ENCODE measurements around the gene TMEM256. TPM values are rescaled to one million over a fixed set of nuclear protein-coding genes. Genes with fewer than 3 reads are reported as not detected.

The TMEM256 gene
- total RNA-seq, 1 donor from 2014 or later = 45.2 TPM

GRCh38 chr17:7392696-7393612 is 10.9 kb downstream of the TMEM256 start:
- H3K27ac ChIP-seq = peak overlapping the region; percentile 92
- no peak for DNase-seq
- H3K4me3 ChIP-seq = peak overlapping the region; percentile 76
- H3K36me3 ChIP-seq = peaks cover 17% of the 10 kb centered on the region
- intact Hi-C loops (cut with DNase I) = no loop called here
- peaks cover 7% of the 10 kb centered on the region for H3K4me1 ChIP-seq
- H3K9me3 ChIP-seq = no peaks in the 10 kb centered on the region
- no peaks in the 10 kb centered on the region for H3K27me3 ChIP-seq
- ATAC-seq = no peak
- TF ChIP-seq, protein P1, sequence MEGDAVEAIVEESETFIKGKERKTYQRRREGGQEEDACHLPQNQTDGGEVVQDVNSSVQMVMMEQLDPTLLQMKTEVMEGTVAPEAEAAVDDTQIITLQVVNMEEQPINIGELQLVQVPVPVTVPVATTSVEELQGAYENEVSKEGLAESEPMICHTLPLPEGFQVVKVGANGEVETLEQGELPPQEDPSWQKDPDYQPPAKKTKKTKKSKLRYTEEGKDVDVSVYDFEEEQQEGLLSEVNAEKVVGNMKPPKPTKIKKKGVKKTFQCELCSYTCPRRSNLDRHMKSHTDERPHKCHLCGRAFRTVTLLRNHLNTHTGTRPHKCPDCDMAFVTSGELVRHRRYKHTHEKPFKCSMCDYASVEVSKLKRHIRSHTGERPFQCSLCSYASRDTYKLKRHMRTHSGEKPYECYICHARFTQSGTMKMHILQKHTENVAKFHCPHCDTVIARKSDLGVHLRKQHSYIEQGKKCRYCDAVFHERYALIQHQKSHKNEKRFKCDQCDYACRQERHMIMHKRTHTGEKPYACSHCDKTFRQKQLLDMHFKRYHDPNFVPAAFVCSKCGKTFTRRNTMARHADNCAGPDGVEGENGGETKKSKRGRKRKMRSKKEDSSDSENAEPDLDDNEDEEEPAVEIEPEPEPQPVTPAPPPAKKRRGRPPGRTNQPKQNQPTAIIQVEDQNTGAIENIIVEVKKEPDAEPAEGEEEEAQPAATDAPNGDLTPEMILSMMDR (IDR thresholded peaks at IDR 0.05) = no peak

DNA sequence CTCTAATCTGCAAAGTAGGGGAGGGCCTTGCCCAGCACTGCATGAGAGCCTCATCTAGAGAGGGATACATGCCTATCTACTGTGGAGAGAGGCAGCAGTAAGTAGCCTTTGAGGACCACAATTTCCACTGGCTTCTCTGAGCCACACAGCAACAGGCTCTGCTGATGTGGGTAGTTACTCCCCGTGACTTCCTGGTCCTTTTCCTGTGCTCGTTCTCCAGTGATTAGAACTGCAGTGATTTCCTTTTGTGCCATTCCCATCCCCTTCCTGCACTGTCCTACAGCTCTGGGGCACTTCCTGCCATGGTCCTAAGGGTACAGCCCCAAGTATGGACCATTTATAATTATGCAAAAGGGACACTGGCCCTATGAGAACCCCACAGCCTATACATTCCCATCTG is 12.6 kb downstream of the TMEM256 start:
- no peak for DNase-seq
- Histone ChIP-seq H3K27ac (no peak overlapping the region), H3K36me3 (peaks cover 17% of the 10 kb centered on the region), H3K9me3 (no peaks in the 10 kb centered on the region), H3K4me1 (peaks cover 7% of the 10 kb centered on the region), H3K4me3 (no peak overlapping the region), H3K27me3 (no peaks in the 10 kb centered on the region)
- TF ChIP-seq, protein P1 (IDR thresholded peaks at IDR 0.05) = no peak
- intact Hi-C loops (cut with DNase I) = no loop called here
- ATAC-seq = no peak

DNA sequence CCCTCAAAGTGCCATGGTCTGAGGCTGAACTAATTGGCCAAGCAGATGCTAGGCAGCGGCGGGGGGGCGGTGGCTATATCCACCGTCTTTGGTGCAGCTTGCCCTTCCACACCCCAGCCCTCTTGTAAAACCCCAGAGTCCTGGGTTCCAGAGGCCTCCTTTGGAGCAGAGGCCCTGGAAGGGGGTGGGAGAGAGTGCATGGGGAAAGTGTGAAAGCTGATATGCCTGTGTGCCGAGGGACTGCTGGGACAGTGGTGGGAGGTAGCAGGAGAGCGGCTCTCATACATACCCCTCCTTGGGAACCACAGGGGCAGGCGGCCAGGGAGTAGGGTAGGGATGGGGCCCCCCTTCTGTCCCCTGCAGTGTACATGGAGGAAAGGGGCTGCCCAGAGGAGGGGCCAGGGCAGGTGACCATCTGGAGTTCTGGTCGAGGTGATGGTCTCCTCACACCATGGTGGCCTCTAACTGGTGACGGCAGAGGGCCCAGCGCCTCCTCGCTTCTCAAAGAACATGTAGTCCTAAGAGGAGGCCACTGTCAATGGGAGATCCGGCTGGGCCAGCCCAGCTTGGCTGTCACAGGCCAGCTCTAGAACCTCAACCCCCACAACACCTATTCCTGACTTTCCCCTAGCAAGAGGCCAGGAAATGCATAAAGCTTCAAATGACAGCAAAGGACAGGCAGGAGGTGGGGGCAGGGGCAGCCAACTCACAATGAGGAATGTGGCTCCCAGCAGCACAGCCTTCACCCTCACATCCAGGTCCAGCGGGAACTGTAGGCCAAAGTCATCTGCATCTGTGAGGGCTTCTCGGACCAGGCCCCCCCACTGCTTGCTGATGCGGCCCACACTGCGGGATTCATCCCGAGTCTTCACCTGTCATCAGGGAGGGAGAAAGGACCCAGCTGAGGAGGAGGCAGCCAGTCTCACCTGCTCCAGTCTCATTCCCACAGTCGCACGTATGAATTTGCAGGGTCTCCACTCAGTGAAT is 13.7 kb downstream of the TMEM256 start:
- no peak overlapping the region for H3K27ac ChIP-seq
- peaks cover 17% of the 10 kb centered on the region for H3K36me3 ChIP-seq
- H3K27me3 ChIP-seq = no peaks in the 10 kb centered on the region
- ATAC-seq (no peak), DNase-seq (no peak)
- H3K4me3 ChIP-seq = no peak overlapping the region
- no peaks in the 10 kb centered on the region for H3K9me3 ChIP-seq
- intact Hi-C loops (cut with DNase I) = no loop called here
- TF ChIP-seq, protein P1 (IDR thresholded peaks at IDR 0.05) = no peak
- H3K4me1 ChIP-seq = peaks cover 7% of the 10 kb centered on the region

GRCh38 chr17:7388856-7389255 is 15.0 kb downstream of the TMEM256 start:
- Histone ChIP-seq H3K4me1 (peaks cover 8% of the 10 kb centered on the region), H3K27ac (no peak overlapping the region), H3K4me3 (no peak overlapping the region), H3K27me3 (no peaks in the 10 kb centered on the region), H3K9me3 (no peaks in the 10 kb centered on the region), H3K36me3 (peaks cover 17% of the 10 kb centered on the region)
- TF ChIP-seq, protein P1 (IDR thresholded peaks at IDR 0.05) = no peak
- intact Hi-C loops (cut with DNase I) = no loop called here
- ATAC-seq (no peak), DNase-seq (no peak)

- no peaks in the 10 kb centered on the region for H3K9me3 ChIP-seq
- TF ChIP-seq, protein P1 (IDR thresholded peaks at IDR 0.05) = no peak
- no peaks in the 10 kb centered on the region for H3K27me3 ChIP-seq
- peaks cover 14% of the 10 kb centered on the region for H3K36me3 ChIP-seq
- H3K4me3 ChIP-seq = peak overlapping the region; percentile 48
- DNase-seq = no peak
- H3K4me1 ChIP-seq = peaks cover 14% of the 10 kb centered on the region
- intact Hi-C loops (cut with DNase I) = no loop called here
- H3K27ac ChIP-seq = peak overlapping the region; percentile 3
- no peak for ATAC-seq
Measured at GRCh38 chr17:7384489-7385081, 19.3 kb downstream of the TMEM256 start.
